RPMI7951 (cell line): ENCODE results near the gene SCUBE2. TPM values are rescaled to one million over a fixed set of nuclear protein-coding genes. Genes with fewer than 3 reads are reported as not detected.
"Not testable (repeated sequence)": the region's sequence is repeated elsewhere in the genome, so short reads cannot be mapped to it uniquely, and the experiment has no call there.

Experiments
- DNase-seq: peaks from one replicate; pipeline ENCODE4 v3.0.0-alpha.2; 2012; ENCODE audit warnings: low read depth
- total RNA-seq: library from RNA; depleted of rRNA; stranded (reverse); fragments of >200 nt; shearing (Covaris generic); gene quantifications from 2 replicates; pipeline ENCODE4 v1.2.3, GENCODE V29; 2014

Gene SCUBE2
- total RNA-seq, 1 experiment from 2014 or later = 0.36 TPM

DNA sequence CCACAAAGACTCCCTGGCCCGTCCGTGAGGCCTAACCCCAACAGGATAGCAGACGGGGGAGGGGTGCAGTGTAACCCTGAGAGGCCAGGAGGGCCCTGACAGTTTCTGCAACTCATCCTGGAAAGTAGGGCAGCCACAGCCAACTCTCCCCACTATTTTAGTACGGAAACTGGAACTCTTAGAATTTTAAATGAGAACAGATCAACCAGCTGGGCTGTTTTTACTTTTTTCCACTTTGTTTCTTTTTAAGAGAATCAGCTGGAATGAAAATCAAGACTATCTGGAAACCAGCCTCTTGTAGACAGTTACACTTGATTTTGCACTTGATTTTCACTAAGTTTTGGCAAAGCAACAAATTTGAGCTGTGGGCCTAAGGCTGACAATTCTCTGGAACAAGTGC is 44.9 kb downstream of the SCUBE2 start:
- no peak for DNase-seq

DNA sequence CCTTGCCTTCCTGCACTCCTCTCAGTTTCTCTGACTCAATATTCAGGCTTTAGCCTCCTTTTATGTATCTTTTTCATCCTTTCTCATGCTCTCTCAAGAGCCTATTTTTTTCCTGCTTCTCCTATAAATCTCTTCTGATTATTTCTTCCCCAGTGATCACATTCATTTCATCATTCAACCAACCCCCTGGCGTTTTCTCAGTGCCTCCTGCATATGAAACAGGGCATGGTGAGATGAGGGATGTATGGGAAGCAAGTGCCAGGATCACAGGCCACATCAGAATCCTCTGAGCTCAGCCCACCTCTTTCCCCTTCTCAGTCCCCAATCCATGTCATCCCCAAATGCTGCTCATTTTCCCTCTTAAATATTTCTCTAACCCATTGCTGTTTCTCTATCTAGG is 48.9 kb downstream of the SCUBE2 start:
- no peak for DNase-seq

DNA sequence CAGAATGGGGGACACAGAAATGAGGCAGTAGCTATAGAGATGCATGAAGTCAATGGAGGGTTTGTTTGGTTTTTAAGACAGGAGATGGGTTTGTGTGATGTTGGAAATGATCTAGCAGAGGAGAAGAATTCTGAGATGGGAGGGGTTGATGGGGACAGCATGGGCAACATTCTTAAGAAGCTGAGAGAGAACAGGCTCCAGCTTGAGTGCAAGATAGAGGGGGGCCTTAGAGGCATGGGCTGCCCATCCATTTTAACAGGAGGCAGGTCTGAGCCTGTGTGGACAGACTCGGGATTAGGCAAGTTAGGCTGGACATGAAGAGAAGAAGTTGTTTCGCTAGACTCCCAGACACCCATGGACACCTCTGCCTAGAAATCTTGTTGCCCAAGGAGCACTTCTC is 49.7 kb downstream of the SCUBE2 start:
- DNase-seq = no peak

DNA sequence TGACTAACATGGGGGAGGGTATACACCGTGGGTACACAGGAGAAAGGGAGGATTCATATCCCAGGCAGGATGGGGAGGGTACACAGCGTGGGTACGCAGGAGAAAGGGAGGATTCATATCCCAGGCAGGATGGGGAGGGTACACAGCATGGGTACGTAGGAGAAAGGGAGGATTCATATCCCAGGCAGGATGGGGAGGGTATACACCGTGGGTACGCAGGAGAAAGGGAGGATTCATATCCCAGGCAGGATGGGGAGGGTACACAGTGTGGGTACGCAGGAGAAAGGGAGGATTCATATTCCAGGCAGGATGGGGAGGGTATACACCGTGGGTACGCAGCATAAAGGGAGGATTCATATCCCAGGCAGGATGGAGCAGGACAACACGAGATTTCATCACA is 51.0 kb downstream of the SCUBE2 start:
- DNase-seq = no peak

DNA sequence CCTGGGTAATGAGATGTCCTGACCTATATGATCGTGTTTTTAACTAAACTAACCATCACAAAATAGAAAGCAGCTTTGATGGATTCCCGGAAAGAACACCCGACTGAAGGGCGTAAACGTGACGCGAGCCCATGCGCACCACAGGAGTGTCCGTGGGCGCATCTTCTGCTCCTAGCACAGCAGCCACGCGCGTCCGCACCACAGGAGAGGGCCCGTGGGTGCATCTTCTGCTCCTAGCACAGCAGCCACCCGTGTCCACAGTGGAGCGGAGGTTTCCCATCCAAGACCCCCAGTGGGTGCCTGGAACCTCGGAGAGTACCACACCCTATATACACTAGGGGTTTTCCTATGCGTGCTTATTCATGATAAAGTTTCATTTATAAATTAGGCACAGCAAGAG is 51.5 kb downstream of the SCUBE2 start:
- DNase-seq = no peak

DNA sequence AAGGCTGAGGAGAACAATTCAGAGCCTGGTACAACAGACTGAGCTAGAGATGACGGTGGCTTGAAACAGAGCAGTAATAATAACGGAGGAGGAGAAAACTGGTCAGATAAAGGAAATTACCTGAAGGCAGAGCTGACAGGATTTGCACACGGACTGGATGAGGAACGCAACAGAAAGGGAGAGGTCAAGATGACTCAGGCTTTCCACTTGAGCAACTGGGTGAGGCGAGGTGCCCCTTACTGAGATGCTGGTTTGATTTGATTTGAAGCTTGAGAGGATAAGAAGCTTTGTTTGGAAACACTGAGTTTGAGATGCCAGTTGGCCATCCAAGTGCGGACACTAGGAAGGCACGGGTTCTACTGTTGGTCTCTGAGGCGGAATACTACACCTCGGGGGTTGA is 52.2 kb downstream of the SCUBE2 start:
- DNase-seq = peak; percentile 9

DNA sequence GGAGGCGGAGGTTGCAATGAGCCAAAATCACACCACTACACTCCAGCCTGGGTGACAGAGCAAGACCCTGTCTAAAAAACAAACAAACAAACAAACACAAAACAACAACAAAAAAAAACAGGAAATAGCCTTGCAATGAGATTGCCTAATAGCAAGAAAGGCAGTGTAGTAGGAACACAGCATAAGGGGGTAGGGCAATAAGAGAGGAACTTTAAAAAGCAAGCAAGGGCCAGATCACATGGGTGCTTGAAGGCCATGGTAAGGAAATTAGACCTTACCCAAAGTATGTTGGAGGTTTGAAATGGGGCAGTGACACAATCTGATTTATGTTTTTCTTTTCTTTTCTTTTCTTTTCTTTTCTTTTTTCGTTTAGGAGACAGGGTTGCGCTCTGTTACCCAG is 52.9 kb downstream of the SCUBE2 start:
- DNase-seq = no peak

DNA sequence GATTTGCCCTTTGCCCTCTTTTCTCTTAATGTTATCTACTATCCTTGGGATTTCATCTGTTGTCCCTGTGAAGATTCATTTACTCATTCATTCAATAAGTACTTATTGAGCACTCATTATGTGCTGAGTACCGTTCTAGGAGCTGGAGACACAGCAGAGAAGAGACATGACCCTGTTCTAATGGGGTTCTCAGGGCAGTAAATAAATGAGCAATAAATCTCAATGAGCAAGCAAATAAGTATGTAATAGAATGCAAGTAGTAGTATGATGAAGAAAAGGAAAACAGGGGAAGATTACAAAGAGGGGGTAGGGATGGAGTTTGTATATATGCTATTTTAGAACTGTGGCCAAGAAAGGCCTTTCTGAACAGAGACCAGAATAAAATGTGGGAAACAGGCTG is 53.4 kb downstream of the SCUBE2 start:
- no peak for DNase-seq

DNA sequence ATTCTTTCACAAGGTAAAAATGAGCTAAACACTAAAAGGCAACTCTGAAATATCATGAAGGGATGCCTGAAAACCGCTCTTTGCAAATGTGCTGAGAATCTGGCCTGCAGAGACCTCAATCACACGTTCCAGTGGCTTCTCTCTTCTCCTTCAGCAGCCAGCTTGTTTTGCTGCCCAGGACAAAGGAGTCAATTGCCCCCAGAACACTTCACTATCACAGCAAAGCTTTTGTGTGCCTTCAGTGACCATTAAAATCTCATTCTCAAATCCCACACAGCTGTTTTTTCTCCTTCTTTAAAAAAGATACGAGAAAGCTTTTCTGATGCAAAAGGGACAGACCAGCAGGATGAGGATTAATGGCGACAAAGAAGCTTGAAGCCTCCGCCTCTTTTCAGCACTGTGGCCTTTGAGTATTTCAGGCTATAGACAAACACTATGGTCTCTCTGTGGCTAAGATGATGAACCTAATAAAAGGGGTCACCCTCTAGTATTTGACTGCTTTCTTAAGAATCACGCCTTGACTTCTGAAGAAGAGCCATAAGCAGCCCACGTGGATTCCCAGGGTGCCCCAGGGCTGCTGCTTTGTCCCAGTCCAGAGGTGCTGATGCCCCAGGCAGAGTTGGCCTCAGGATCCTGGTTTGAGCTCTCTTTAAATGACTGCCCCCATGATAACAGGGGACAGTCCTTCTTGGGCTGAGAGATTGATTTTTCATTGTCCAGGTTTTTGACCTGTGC is 54.2 kb downstream of the SCUBE2 start:
- no peak for DNase-seq

DNA sequence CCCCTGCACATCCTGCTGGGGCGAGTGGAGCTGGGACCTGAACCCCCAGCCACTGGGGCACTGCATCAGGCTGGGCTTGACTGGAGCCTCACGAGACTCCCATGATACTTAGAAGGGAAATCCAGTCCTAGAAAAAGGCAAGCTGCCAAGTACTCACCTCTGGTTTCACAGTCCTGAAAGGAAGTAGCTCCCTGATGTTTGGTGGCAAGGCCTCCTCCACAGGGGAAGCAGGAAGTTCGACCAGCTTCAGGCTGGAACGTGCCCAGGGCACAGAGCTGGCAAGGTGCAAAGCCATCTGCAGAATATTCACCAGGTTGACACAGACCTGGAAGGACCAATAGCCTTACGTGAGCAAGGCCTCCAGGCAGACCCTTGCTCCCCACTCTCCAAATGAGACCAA is 60.8 kb downstream of the SCUBE2 start:
- DNase-seq = no peak

DNA sequence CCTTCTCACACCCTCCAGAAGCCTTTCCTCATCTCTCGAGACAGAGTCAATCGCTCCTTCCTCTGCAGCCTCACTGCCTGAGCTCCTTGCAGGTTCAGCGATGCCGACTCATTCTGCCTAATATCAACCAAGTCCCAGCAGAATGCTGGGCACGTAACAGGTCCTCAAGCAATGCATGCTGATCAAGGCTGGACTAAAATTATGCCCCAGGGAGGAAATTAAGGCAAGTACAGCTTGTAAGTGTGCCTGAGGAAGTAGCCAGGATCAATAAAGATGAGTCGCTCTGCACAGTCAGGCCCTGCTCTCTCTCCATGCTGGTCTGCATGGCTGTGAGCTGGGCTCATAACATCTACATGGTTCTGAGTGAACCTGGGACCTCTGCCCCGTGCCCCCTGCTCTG is 62.0 kb downstream of the SCUBE2 start:
- DNase-seq = no peak

DNA sequence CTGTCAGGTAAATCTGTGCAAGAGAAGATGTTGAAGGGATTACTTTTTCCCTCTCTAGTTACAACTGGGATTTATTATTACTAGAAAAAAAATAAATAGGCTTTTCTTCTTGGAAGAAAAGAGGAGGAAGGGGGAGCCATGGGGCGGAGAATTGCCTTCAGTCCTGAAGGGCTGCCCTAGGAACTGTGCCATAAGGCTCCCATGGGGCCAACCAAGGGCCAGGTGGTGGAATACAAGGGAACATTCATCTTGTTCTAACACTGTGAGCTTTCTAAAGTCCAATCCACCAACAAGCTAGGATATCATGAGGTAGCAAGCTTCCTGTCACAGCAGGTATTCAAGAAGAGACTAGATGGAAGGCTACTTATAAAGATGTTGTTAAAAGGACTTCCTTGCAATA is 62.8 kb downstream of the SCUBE2 start:
- no peak for DNase-seq

DNA sequence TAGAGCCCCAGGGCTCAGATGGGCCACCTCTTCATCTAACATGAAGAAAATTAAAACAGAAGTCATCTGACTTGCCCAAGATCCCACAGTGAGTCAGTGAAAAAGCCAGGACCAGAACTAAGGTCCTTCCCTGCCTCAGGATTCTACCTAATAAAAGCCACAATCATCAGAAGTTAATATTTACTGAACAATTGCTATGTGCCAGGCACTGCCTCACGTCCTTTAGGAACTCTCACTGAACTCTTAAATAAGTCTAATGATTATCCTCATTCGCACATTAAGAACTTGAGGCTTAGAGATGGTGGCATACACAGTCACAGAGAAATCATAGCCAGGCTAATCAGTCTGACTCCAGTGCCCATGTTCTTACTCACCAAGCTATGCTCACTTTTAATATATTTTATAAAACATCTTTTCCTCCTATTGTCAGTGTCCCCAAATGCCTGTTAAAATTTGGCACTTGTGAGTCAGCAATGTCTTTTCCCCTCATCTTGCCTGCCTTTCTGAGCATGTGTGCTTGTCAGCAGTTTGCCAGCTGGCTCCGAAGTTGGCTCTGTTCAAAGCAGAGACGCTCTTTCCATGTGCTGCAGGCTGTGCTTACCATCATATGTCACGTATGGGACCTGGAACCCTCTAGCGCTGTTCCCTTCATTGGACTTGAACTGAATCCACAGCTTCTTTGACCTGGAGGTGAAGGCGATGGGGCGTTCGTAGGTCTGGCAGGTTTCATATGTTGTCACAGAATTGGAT is 66.1 kb downstream of the SCUBE2 start:
- DNase-seq = no peak

DNA sequence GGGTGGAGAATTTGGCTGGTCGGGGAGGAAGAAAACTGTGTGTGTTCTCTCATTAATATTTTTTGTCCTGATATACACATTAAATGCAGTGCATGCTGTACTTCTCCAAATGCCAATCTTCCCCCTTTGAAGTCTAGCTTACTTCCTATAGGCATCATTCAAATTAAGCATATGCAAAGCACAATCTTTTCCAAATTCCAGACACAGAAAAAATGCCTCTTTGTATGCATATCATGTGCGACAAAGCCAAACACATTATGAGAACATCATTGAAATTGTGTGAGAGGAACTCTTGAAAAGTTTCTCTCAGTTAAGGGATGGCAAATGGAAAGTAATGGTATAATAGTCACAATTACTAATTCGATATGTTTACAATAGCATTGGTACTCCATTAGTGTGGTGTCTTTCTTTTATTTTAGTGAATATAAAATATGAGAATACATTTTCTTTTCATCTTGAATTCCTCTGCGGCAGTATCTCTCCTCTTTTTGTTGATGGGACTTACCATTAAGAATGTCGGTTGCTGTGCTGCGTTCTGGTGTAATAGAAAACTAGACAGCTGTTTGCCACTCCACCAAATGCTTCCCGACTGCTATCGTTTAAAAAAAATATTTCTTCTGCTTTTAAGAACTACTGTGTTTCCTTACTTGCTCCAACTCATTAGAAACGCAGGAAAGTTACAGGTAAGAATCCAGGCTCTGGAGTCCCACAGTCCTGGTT is 68.3 kb downstream of the SCUBE2 start:
- no peak for DNase-seq

DNA sequence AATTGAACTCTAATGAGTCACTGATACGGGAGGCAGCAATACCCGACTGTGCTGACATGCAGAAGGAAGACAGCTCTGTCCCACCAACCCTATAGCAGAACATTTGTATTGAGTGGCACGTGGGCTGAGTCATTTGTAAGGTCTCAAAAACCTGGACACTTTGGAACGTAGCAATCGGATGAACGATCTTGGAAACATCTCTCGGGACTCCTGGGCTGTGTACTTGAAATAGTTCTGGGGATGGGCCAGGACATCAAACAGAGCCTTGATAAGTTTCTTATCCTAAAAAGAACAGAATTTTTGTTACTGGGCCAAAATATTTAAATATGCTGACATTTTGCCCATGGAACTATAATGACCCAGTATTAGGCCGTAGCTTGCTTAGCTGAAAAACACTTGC is 70.5 kb downstream of the SCUBE2 start:
- DNase-seq = no peak

DNA sequence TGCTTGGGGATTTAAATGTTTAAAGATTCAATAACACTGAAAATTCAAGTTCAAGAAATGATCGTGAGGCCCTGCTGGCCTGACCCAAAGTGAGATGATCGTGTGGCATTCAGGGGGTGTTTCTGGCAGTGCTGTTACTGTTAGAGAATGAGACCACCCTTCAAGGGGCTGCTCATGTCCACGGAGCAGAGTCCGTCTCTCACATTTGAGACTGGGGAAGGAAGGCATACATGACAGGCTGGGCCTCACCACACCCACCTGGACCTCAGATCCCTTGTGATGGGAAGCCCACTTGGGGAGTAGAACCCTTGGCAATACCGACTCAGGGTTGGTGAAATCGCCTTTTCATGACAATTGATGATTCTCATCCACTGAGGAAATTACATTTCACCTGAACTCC is 71.5 kb downstream of the SCUBE2 start:
- DNase-seq = no peak

DNA sequence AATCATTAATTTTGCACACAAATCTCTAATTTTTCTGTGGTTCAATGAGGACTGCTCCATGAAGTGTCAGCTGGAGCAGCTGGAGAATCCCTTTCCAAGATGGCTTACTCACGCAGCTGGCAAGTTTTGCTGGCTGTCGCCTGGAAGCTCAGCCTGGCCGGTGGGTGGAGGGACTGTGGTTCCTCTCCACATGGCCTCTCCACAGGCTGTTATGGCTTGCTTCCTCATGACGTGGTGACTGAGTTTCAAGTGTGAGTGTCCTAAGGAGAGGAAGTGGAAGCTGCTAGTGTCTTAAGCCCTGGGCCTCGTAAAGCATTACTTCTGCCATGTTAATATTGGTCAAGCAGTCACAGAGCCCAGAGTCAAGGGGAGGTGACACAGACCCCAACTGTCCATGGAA is 73.6 kb downstream of the SCUBE2 start:
- peak; percentile 55 for DNase-seq

DNA sequence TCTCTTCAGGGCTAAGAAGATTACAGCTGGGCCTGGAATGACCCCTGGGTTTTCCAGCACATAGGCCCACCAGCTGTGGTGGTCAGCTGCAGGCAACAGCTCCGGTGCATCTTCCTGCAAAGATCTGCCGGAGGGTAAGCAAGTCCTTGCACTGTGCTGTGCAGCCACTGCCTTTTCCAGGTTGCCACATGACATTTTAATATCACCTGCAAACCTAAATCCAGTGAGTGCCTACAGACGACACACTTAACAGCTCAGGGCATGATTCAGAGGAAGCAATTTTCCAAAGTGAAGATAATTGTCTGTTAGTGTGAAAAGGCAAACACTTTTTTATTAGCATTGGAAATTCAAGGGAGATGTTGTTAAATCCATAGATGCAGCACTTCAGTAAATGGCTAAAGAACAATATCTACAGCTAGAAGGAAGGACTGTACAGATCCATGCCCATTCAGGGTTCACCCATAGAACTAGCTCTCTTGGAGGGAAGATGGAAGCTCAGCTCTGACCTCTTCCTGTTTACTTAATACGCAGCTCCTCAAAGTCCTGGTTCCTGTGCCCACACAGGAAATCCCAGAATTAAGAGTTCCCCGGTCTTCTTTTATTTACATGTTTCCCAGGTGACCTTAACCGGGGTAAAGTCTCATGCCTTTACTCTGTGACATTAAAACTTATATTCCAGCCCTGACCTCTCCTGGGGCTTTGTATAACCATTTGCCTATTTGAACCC is 74.3 kb downstream of the SCUBE2 start:
- DNase-seq = no peak

DNA sequence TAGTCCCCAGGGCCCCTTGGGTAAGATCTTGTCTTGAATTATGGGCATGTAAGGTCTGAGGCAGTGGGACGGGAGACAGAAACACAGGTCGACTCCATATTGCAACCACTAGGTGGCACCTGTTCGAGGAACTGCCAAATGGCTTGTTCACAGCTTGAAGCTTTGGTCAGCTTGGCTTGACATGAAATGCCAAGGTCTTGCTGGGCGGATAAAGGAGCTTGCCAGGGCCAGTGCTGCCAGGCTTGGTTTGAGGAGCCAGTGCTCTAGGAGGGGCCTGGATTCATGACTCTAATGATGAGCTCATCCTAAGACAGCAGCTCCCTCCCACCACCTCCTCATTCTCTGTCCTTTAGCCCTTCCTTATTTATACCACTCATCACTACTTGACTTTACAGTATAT is 75.7 kb downstream of the SCUBE2 start:
- DNase-seq = peak; percentile 77

DNA sequence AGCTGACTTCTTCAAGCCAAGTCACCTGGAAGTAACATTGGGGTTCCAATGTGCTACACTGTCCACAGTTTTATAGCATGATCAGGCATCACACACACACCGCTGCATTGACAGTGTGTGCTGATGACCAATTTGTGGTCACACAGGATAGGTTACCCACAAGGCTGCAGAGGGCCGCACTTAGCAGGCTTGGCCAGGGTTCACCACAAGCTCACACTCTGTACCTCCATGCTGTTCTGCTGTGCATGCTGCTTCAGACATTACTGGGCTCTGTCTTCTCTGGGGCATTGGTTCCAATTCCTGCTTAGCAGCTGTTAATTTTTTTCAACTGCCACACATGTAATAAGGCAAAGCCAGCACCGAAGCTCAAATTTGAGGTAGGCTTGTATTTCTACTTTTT is 76.6 kb downstream of the SCUBE2 start:
- no peak for DNase-seq

DNA sequence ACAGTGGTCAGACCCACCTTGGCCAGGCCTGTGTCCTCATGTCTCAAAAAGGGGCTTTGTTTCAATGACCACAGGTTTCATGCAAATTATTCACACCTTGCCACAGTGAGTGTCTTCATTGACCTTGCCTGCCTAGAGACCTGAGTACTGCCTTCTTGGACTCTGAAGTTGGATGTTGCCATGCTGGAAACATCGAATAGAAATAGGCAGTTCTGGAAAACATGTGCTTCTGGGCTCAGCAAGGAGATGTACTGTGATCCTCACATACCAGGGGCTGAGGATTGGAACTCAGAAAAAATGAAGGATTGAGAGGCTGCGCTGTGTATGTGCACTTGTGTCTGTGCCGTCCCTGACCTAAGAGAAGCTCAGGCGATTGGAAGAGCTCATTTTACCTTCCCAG is 78.0 kb downstream of the SCUBE2 start:
- no peak for DNase-seq

DNA sequence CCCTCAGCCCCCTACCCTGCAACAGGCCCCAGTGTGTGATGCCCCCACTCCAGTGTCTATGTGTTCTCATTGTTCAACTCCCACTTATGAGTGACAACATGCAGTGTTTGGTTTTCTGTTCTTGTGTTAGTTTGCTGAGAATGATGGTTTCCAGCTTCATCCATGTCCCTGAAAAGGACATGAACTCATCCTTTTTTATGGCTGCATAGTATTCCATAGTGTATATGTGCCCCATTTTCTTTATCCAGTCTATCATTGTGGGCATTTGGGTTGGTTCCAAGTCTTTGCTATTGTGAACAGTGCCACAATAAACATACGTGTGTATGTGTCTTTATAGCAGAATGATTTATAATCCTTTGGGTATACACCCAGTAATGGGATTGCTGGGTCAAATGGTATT is 81.9 kb downstream of the SCUBE2 start:
- DNase-seq = not testable (repeated sequence)
